Adrenal gland (tissue), 12 donors: ENCODE measurements around the gene TEX29. TPM values are rescaled to one million over a fixed set of nuclear protein-coding genes. Genes with fewer than 3 reads are reported as not detected.

Source experiments
- DNase-seq, 7 donors: peaks; one replicate each; pipeline ENCODE4 v3.0.0-alpha.2; 2019 to 2020
- H3K27ac ChIP-seq, 5 donors: fragments of 200-600 bp; sonication (generic) in 4 of 5; 1 replicate in 3 of 5; 2 replicates in 2 of 5; pipeline versions ENCODE4 v1.5.1 to v1.8.0; 2016 to 2020; ENCODE audit warnings: mild to moderate bottlenecking in 1 of 5
- H3K27me3 ChIP-seq: fragments of 200-600 bp; 2 replicates; pipeline ENCODE4 v1.8.0; 2021
- H3K36me3 ChIP-seq, 2 donors: fragments of 200-600 bp; replicated peaks in 1 of 2; 1 replicate in 1 of 2; 2 replicates in 1 of 2; pipeline versions ENCODE4 v1.5.1 to v1.8.0; 2018 to 2022
- H3K4me1 ChIP-seq, 2 donors: fragments of 200-600 bp; replicated peaks in 1 of 2; 1 replicate in 1 of 2; 2 replicates in 1 of 2; pipeline versions ENCODE4 v1.5.1 to v1.8.0; 2018 to 2021
- H3K4me3 ChIP-seq, 4 donors: fragments of 200-600 bp; sonication (generic) in 3 of 4; one replicate each; pipeline ENCODE4 v1.5.1; 2016 to 2018
- H3K9me3 ChIP-seq, 3 donors: fragments of 200-600 bp; sonication (generic) in 1 of 3; replicated peaks in 1 of 3; 1 replicate in 2 of 3; 2 replicates in 1 of 3; pipeline versions ENCODE4 v1.5.1 to v1.8.0; 2016 to 2021
- CTCF ChIP-seq, 6 experiments: fragments of 450-650 bp in 4 of 6; fragments of 200-600 bp in 2 of 6; sonication (generic) in 1 of 6; IDR thresholded peaks; 1 replicate in 5 of 6; 2 replicates in 1 of 6; pipeline versions ENCODE4 v1.5.1 to v1.8.0; 2016 to 2021; ENCODE audit warnings: antibody characterized with exemption in 6 of 6, mild to moderate bottlenecking in 2 of 6, moderate library complexity in 1 of 6
- POLR2A ChIP-seq, 2 donors: fragments of 450-650 bp; IDR thresholded peaks; one replicate each; pipeline ENCODE4 v1.6.1; 2017; ENCODE audit warnings: antibody characterized with exemption in 2 of 2, mild to moderate bottlenecking in 2 of 2, moderate library complexity in 1 of 2
- WGBS, 4 donors: extraction: QIAGEN DNeasy Blood & Tissue Kit in 2 of 4; methylation state at CpG; one replicate each; pipeline versions ENCODE4 v1.1.5 to v1.1.7; 2013 to 2017; 5-methylcytosine and 5-hydroxymethylcytosine counted together
- intact Hi-C, 2 donors: fragments of 100-400 bp; cut with DNase I; formaldehyde crosslinking; loops; one replicate each; pipeline versions ENCODE4 v1.14.1 to v1.15.0; 2022 to 2023
- polyA plus RNA-seq, 3 donors: library from polyadenylated mRNA; stranded (reverse); fragments of 200-250 nt in 2 of 3; fragments of 350-450 nt in 1 of 3; fragmentation: Illumina TruSeq in 1 of 3; extraction: RNeasy Lipid Tissue Mini Kit (QIAGEN cat#74804) in 1 of 3; gene quantifications; one replicate each; pipeline ENCODE4 v1.2.3, GENCODE V29; 2013 to 2014
- total RNA-seq, 9 donors: library from RNA; depleted of rRNA in 4 of 9; stranded (reverse); fragments of >200 nt in 4 of 9; fragments of 120-200 nt in 1 of 9; fragmentation: NEBNext Ultra II Directional in 1 of 9; extraction: Animal tissue kit (Norgen Biotek cat#: 25700) in 1 of 9; gene quantifications; one replicate each; pipeline versions ENCODE4 v1.1.0 to v1.2.4, GENCODE V29; 2013 to 2023
- donor health status: healthy with polysubstance abuse.
- donor health status: Bipolar disorder and iron deficiency.
- donor health status: DM: yes; HTN: yes; CAD: no.
- donor health status: DM: no; HTN: no; CAD: no.
- donor health status: DM: no; HTN: no; CAD: no.
- donor health status: DM: yes; HTN: yes; CAD: no.

Gene TEX29
- total and polyA plus RNA-seq, 12 donors: 0.28 to 4.0 (median 0.34) TPM; not detected in 7

DNA sequence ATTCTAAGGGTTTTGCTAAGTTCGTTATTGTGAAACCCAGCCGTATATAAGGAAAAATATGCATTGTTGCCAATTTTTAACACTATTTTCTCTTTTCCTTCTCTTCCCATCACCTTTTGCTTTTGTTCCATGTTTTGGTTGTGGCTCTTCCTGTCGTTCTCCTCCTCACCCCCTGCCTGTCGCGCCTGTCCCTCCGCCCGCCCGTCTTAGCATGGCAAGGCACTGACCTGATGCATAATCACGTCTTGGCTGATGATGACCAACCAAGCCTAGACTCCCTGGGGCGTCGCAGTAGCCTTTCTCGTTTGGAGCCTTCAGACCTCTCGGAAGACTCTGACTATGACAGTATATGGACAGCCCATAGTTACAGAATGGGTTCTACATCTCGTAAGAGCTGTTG is 28.5 kb upstream of the TEX29 start:
- 91 to 96% (median 94%) methylated on average over 14 of the region's 14 CpGs for WGBS, 4 donors
- H3K9me3 ChIP-seq: no peaks in the 10 kb centered on the region
- TF ChIP-seq CTCF (IDR thresholded peaks at IDR 0.05) (no peak), POLR2A (IDR thresholded peaks at IDR 0.05) (no peak)
- peaks cover 0 to 87% of the 10 kb centered on the region in 2 donors for H3K36me3 ChIP-seq
- no peaks in the 10 kb centered on the region for H3K4me1 ChIP-seq
- intact Hi-C loops: no loop called here
- DNase-seq: peak in 1 of 7 donors; percentile 17
- no peak overlapping the region for H3K27ac ChIP-seq
- H3K4me3 ChIP-seq: no peak overlapping the region
- no peaks in the 10 kb centered on the region for H3K27me3 ChIP-seq

DNA sequence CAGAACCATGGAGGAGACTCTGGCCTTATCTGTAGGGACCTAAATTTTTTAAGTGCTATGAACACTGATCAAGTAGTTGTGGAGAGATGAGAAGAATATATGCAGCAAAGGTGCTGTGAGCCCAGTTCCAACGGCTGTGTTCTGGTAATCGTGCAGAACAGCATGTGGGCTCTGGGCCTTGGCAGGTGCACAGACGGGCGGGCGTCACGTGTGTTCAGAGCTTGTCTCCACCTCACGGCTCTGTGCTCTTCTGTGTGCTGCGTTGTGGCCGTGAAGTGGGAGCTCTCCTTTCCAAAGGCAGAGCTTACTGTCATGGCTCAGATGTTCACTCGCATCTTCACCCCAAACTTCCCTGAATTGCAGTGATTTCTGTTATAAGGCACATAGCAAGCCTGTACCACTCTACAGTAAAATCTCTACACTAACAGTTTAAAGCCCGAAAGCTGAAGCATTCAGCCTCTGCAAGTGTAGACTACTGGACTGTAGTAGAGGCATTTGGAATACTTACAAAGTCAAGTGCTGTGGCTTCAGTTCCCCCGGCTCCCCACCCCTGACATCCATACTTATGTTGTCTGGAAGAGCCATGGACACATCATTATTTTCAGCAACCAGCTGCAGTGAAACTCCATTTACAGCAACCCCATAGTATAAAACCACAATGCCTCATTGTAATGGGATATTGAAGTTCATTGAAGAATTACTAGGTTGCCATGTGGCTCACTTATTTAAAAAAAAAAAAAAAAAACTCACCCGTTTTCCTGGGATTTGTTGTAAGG is 27.5 kb upstream of the TEX29 start:
- 89 to 95% (median 94%) methylated on average over 13 of the region's 13 CpGs for WGBS, 4 donors
- no peak overlapping the region for H3K27ac ChIP-seq
- H3K4me1 ChIP-seq: no peaks in the 10 kb centered on the region
- DNase-seq: peak in 1 of 7 donors; percentile 33
- intact Hi-C loops: no loop called here
- H3K9me3 ChIP-seq: no peaks in the 10 kb centered on the region
- no peaks in the 10 kb centered on the region for H3K27me3 ChIP-seq
- no peak overlapping the region for H3K4me3 ChIP-seq
- no peak for TF ChIP-seq POLR2A (IDR thresholded peaks at IDR 0.05)
- no peak for TF ChIP-seq CTCF (IDR thresholded peaks at IDR 0.05)
- peaks cover 0 to 77% of the 10 kb centered on the region in 2 donors for H3K36me3 ChIP-seq

- intact Hi-C loops: no loop called here
- peaks cover 0 to 55% of the 10 kb centered on the region in 2 donors for H3K36me3 ChIP-seq
- H3K4me1 ChIP-seq: no peaks in the 10 kb centered on the region
- TF ChIP-seq CTCF (IDR thresholded peaks at IDR 0.05): no peak
- DNase-seq: peak in 1 of 7 donors; percentile 45
- no peak overlapping the region for H3K4me3 ChIP-seq
- H3K9me3 ChIP-seq: no peaks in the 10 kb centered on the region
- H3K27me3 ChIP-seq: no peaks in the 10 kb centered on the region
- no peak overlapping the region for H3K27ac ChIP-seq
- WGBS, 4 donors: 89 to 94% (median 92%) methylated on average over 5 to 9 of the region's 9 CpGs
These were observed 24.6 kb upstream of the TEX29 start for GRCh38 chr13:111295886-111296285.

DNA sequence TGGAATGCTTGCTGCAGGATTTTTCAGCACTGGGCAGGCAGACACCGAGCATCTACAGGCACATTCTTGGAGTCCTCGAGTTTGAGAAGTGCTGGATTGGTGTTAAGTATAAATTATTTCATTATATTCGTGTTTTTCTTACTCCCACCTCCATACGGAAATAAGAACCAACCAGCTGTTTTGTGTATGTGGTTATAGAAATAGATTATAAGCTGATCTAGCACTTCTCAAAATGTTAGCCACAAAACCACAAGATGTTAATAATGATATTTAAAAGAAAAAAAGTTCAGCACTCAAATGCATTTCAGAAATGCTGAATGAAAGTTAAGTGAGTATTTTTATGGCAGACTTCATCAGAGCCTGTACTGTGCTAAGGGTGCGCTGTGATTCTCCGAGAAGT is 24.0 kb upstream of the TEX29 start:
- Histone ChIP-seq H3K27me3 (no peaks in the 10 kb centered on the region), H3K4me1 (no peaks in the 10 kb centered on the region), H3K36me3 (peaks cover 0 to 55% of the 10 kb centered on the region in 2 donors), H3K9me3 (no peaks in the 10 kb centered on the region), H3K27ac (no peak overlapping the region), H3K4me3 (no peak overlapping the region)
- TF ChIP-seq CTCF (IDR thresholded peaks at IDR 0.05) (no peak), POLR2A (IDR thresholded peaks at IDR 0.05) (no peak)
- DNase-seq: peak in 1 of 7 donors; percentile 23
- WGBS, 4 donors: 80 to 84% (median 82%) methylated on average over 6 of the region's 6 CpGs
- intact Hi-C loops: no loop called here
